Kidney glomerular epithelial cell (primary cell): ENCODE results near the gene CCDC78.
"Not testable (repeated sequence)": the region's sequence is repeated elsewhere in the genome, so short reads cannot be mapped to it uniquely, and the experiment has no call there.

Experiments used
- DNase-seq: peaks from one replicate; lab custom pipeline; 2025; lab: John Stamatoyannopoulos, UW

The CCDC78 gene

DNA sequence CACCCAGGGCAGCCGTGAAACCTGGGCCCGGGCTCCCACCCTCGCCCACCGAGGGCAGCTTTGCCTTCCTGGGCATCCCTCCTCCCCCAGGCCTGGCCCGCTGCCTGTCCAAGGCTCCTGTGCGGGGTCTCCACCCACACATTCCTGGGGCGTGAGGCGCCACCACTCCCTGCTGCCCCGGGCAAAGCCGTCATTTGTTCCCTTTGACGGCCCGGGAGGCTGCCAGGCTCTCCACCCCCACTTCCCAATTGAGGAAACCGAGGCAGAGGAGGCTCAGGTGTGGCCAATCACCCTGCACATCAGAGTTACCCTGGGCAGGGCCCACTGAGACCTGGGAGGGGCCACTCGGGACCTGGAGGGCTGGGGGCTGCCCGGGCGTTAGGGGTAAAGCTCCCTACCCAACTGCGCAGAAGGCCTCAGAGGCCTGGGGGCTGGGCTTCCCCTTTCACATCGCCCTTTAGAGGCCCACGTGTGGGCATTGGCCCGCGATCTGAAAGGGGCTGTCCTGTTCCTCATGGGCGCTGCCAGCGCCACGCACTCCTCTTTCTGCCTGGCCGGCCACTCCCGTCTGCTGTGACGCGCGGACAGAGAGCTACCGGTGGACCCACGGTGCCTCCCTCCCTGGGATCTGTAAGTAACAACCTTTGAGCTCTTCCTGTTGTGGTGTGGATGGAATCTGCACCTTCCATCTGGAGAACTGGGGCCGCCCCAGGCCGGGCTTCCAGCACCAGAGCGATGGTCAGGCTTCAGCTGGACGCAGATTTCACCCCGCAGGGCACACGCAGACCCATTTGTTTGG, 34.5 kb upstream of the CCDC78 start, which contains the start of gene MSLN:
Gene MSLN (plus strand): TSS at position 190 of the 799 bp plus-strand sequence. CDS start 1,947 bp downstream, outside the sequence.
- DNase-seq = peak; percentile 29

DNA sequence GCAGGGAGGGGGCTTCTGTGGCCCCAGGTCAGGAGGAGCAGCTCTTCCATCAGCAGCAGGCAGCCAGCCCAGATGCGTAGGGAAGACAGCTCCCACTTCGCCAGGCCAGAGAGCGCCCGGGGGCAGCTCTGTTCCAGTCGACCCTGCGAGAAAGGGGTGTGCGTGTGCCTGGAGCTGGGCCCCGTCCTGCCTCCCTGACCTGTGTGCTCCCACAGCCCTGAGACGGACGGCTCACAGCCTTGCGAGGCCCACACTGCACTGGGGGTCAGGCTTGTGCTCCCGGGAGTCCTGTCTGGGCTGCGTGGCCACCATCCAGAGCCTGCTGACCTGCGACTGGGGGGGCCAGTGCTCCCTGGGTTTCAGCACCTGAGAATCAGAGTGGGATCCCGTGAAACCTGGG, 33.8 kb upstream of the CCDC78 start:
- DNase-seq = no peak

DNA sequence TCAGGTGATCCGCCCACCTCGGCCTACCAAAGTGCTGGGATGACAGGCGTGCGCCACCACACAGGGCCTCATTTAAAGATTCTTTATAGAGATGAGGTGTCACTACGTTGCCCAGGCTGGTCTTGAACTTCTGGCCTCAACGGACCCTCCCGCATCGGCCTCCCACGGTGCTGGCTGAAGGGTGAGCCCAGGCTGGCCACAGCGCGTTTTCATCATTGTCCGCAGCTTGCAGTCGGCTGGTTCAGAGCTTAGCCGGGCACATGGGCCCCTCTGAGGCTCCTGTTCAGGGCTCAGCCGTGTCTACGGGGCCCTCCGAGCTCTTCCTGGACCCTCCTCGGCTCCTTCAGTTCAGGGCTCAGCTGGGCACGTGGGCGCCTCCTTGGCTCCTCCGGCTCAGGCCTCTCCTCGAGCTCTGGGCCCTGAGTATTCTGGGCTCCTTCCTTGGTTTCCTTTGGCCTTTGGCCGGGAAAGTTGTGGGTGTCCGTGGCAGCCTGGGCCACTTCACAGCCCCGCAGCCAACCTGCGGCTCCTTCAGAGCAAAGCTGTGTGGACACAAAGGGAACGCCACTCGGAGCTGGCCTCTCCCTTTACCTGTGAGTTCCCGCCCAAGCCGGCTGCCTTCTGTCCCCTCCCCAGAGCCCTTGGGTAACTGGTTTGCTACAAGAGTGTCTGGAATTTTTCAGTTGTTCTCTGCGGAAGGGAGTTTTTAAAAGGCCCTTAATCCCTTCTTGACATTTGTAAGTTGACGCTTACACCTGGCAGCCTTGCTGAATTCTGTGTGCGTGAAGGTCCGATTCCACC, 33.1 kb upstream of the CCDC78 start:
- no peak for DNase-seq

DNA sequence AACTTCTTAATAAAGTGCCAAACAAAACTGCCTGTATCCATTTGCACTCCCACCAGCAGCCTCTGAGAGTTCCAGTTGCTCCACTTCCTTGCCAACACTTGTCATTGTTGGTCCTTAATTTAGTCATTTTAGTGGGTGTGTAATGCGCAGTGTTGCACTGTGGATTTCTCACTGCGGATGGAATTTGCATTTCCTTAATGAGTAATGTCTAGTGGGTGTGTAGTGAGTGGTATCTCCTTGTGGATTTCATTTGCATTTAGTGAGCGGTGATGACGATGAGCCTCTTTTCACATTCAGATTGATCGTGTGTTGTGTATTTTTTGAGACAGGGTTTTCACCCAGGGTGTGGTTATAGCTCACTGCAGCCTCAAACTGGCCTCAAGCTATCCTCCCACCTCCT, 30.2 kb upstream of the CCDC78 start:
- no peak for DNase-seq

DNA sequence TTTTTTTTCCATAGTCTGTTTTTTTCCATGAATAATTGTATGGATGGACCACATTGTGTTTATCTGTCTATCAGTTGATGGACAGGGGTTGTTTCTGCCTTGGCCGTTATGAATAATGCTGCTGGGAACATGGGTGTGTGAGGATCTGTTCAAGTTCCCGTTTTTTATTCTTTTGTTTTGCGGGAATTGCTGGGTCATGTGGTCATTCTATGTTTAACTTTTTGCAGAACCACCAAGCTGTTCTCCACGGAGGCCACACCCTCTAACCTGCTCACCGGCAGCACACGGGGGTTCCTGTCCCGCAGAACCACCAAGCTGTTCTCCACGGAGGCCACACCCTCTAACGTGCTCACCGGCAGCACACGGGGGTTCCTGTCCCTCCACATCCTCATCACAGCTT, 28.4 kb upstream of the CCDC78 start:
- no peak for DNase-seq

DNA sequence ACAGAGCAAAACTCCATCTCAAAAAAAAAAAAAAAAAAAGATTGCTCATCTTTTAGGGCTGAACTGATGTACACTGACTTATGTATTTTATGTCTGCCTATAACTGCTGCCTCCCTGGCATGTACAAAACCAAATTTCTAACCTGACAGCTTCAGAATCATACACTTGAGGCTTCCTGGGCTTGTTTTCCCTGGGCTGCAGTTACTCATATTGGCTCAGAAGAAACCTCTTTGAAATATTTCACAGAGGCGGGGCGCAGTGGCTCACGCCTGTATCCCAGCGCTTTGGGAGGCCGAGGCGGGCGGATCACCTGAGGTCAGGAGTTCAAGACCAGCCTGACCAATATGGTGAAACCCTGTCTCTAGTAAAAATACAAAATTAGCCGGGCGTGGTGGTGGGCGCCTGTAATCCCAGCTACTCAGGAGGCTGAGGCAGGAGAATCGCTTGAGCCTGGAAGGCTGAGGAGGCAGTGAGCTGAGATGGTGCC, 27.9 kb upstream of the CCDC78 start:
- DNase-seq = not testable (repeated sequence)

DNA sequence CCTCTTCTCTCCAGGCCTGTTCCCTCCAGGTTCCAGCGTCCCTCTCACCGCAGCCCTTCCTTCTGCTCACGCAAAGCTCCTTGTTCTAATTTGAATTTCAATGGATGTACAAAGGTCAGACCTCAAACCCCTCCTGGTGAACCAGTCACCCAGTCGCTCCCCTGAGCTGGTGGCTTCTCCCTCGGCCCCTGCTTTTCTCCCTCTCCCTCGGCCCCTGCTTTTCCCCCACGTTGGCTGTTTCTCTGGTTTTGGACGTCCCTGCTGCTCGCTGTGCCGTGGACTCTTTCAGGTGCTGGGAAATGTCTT, 25.7 kb upstream of the CCDC78 start:
- no peak for DNase-seq

DNA sequence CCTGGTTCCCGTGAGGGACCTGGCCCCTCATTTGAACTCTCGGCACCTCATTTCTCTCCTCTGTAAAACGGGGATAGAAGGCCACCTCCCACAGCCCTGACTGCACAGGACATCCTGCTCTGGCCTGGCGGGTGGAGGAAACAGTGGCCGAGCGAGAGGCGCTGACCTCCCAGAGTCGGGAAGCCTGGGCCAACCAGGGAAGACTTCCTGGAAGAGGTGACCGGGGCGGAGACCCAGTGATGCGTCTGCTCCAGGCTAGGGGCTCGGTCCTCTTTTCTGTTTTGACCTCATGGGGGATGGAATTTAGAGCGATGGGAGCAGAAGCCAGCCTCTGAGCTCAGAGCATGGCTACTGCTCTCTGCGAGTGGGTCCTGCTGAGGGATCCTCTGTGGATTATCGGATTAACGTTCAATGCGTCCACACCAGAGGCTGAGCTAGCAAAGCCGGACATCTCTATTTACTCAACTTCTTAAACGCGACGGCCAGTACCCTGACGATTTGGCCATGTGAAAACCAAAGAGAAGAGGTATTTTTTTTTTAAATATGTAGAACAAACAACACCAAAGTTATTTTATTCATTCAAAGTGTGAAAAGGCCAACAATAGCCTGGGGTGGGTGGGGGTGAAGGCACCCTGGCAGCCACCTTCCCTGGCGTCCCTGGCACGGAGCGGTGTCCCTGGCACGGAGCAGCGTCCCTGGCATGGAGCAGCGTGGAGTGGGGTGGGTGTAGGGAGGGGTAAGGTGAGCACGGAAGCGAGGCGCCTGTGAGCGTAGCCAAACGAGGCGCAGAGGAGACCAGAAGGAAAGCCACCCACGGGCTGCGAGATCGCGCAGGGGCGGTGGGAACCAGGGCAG, 25.1 kb upstream of the CCDC78 start:
- no peak for DNase-seq

DNA sequence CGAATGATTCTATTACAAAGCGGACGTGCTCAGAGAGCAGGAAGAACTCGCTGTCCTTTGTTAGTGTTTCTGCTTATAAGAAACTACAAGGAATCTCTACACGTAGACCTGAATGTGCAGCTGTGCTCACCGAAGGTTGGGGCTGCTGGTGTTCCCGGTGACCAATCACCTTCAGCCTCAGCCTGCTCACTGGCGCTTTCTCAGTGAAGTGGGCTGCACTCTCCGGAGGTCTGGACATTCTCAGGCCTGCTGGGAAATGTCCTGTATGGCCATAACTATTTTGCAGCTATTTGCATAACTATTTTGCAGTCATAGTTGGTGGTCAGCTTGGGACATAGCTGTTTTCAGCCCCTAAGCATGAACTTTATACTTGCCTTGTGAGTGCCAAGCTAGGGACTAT, 24.2 kb upstream of the CCDC78 start:
- no peak for DNase-seq

DNA sequence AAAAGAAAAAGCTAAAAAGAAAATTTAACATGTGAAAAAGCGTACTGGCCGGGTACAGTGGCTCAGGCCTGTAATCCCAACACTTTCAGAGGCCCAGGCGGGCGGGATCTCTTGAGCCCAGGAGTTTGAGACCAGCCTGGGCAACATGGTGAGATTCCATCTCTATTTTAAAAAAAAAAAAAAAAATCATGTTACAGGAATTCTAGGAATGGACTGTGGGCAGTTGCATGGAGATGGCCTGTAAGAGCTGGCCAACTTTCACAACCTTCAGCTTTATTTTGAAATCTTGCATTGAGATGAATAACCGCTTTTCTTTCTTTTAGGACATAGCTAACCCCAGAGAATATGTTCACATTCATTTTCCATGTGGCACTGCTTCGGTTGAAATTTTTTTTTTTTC, 22.8 kb upstream of the CCDC78 start:
- DNase-seq = peak; percentile 26

DNA sequence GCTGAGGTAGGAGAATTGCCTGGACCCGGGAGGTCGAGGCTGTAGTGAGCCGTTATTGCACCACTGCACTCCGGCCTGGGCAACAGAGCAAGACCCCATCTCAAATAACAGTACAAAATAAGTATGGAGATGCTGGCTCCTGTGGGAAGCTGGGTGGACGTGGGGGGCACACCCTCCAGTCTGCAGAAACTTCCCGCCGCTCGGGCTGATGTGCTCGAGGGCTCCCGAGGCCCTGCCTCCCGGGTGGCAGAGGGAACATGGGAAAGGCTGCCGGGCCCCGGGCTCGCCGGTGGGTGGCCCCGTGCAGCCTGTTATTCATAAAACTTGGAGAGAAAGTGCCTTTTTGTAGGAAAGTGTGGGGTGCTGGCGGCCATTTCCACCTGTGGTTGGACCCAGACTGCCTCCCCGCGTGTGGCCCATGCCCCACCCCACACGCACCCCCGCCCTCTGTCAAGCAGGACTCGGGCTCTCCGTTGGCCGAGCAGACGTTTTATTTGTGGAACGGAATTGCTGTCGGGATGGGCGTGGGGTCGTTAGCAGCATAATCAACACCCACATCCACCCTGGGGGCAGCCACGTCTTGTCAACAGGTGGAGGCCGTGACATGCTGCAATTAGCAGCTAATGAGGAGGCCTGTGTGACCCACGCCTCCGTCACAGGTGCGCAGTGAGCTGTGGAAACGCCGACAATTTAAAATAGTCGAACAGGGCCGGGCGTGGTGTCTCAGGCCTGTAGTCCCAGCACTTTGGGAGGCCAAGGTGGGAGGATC, 21.9 kb upstream of the CCDC78 start:
- DNase-seq = no peak

DNA sequence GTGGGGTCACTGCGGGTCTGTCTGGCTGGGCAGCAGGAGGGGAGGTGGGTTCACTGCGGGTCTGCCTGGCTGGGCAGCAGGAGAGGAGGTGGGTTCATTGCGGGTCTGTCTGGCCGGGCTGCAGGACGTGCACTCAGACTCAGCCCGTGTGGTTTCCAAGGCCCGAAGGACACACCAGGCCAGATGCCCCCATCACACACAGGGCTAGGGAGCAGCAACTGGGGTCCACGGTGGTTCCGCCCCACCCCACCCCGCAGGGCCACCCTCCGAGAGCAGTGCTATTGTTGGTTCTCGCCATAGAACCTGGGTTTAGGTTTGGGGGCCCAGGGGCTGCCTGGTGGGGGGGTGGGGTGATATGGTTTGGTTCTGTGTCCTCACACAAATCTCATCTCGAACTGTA, 20.4 kb upstream of the CCDC78 start:
- DNase-seq = no peak

DNA sequence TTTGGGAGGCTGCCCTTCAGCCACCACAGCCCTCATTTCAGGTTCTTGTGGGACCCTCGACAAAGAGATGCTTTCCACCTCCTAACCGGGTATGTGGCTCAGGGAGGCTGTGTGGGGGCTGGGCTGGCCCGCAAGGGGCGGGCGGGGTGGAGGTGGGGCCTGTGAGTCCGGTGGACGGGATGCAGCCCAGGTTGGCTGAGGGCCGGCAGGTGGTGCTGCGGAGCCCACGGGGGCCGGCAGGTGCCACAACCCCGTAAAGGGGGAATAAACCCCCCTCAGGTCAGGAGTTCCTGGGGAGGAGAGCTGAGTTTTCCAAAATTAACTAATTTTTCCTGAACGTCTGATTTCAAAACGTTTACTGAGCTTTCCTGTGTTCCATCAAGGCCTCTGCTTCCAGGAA, 19.5 kb upstream of the CCDC78 start:
- DNase-seq = no peak

DNA sequence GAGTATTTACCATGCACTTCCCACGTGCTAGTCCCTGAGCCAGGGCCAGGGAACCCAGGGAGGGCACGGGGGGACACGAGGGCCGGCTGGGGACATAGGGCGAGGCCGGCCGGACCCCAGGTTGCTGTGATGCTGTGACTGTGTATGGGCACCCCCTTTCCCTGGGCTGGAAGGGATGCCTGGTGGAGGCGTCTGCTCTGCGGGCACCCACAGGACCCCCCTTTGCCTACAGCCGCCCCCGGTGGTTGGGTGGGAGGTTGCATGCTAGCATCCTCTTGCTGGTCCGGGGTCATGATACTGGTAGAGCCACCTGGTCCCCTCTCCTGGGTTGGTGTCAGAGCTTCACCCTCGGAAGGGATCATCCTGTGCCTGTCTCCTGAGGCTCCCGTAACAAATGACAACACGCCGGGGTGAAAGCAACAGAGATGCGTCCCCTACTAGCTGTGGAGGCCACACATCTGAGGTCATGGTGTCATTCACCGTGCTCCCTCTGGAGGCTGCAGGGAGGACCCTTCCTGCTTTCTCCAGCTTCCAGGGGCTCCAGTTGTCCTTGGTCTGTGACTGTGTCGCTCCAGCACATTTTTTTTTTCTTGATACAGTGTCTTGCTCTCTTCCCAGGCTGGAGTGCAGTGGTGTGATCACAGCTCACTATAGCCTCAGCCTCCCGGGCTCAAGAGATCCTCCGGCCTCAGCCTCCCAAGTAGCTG, 17.7 kb upstream of the CCDC78 start:
- no peak for DNase-seq

DNA sequence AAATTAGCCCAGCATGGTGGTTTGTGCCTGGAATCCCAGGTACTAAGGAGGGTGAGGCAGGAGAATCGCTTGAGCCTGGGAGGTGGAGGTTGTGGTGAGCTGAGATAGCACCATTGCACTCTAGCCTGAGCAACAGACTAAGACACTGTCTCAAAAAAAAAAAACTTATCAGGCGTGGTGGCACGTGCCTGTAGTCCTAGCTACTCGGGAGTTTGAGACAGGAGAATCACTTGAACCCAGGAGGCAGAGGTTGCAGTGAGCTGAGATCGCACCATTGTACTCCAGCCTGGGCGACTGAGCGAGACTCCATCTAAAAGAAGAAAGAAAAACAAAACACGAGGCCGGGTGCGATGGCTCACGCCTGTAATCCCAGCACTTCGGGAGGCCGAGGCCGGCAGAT, 16.7 kb upstream of the CCDC78 start:
- DNase-seq = not testable (repeated sequence)

DNA sequence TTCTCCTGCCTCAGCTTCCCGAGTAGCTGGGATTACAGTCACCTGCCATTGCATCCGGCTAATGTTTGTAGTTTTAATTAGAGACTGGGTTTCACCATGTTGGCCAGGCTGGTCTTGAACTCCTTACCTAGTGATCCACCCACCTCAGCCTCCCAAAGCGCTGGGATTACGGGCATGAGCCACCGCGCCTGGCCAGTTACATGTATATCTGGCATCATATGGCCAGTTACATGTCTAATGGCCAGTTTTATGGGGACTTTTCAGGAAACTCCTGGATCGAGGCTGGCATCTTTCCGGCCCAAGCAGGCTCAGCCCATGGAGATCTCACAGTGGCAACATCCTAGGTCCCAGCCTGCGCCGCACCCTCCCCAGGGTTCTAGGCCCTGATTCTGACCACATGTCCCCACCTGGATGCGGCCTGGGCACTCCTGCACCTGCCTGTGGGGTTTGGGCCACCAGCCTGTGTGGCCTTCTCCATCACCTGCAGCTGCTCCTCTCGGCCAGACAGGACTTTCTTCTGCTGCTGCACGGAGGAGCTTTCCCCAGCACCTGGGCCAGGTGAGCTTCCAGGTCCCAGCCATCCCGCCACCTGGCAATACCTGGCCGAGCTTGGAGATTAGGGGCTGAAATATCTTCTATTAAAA, 15.9 kb upstream of the CCDC78 start:
- no peak for DNase-seq

DNA sequence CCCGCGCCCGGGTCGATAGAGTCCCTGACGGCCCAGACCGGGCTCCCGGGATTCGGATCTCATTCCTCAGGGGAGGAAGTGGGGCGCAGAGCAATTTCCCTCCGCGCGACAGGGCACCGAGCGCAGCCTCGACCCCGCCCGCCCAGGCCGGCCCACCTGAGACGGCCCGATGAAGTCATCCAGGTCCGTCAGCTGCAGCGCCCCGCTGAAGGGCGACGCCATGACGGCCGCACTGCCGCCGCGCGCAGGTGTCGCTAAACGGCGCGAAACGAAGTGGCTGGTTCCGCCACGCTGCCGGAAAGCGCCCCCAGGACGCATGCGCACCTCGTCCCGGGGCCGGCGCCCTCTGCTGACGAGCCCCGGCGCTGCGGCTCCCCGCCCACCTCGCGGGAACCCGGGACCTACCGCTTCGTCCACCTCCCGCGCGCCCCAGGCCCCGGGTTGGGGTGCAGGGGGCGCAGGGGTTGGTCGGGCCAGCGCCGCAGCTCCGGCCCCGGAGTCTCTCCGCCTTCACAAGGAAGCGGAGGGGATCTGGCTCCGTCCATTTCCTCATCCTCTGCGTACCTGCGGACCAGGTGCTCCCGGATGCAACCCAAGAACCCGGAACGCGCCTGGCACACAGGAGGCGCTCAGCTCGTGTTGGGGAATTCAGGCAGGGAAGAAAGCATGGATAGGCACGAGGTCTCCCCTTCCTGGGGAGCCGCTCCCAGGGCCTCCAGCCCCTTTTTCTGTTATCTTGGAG, 14.7 kb upstream of the CCDC78 start, which contains the start of gene CIAO3:
Gene CIAO3 (minus strand): TSS at position 234 of the 742 bp plus-strand sequence. CDS start 12 bp downstream, at position 222.
- peak; percentile 67 for DNase-seq

DNA sequence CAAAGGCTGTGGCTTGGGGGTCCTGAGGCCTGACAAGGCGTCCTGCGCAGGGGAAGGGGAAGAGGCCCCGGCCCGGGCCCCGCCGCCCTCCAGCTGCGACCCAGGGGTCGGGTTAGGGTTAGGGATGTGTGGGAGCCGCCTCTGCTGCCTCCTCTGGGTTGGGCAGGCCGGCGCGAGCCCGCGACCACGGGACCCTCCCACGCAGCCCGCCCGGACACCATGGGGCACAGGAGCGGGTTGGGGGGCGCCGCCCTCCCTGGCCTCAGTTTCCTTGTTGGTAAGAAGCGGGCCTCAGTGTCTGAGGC, 14.2 kb upstream of the CCDC78 start:
- DNase-seq = no peak

DNA sequence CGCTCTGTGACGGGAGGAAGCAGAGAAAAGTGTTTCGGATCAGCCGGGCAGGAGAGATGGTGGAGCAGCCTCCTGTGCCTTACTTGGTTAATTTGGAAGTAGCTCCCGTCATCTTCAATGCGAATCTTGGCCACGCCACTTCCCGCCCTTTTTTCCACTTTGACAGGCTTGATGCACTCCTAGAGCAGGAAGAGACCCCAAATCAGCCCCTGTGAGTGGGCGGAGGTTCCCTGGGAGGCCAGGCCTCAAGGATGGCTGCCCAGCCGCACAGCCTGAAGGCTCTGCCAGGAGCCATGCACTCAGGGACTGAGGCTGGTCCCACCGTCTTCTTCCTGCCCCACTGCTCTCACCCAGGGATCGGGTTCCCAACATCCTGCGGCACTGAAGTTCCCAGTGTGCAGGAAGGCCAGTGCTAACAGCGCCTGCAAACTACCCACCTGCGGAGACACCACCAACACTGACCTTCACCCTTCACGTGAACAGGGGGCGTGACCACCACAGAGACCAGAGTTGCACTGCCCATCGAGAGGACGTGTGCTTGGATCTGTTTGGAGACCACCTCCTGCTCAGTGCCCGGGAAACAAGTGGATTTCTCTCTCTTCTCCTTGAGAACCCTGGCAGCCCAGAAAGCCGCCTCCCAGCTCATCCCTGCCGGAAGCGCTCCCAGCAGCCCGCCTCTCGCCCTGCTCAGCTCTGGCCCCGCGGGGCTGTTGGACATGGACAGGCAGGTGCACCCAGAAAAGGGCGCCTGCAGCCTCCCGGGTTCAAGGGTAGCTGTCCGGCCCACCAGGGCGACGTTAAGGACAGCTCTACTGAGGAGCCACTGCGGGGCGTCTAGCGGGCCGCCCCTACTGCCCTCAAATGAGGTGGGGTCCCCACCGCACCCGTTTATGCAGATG, 13.6 kb upstream of the CCDC78 start:
- no peak for DNase-seq
